ENCODE measurements around the gene HLF. TPM values are rescaled to one million over a fixed set of nuclear protein-coding genes. Genes with fewer than 3 reads are reported as not detected.

HLF gene
- total and polyA plus RNA-seq, 2 of the 4 experiments (the other 2 are of a cell fraction), result 0.18 TPM; not detected in 1

GRCh38 chr17:55348749-55349354, 84.1 kb downstream of the HLF start:
- Histone ChIP-seq H2BK5ac (ENCODE audit: low read depth, low read length, poor library complexity, severe bottlenecking) (no peak overlapping the region), H3K4me3 (ENCODE audit: insufficient read depth, low read depth, low read length) (no peak overlapping the region), H3K79me1 (ENCODE audit: low read depth in 1 of 2, low read length in 2 of 2) (no peaks in the 10 kb centered on the region), H3K27ac (ENCODE audit: insufficient read depth, low read length) (no peak overlapping the region), H4K20me1 (ENCODE audit: insufficient read depth, low read length) (no peaks in the 10 kb centered on the region), H3K18ac (ENCODE audit: low read depth, low read length) (no peak overlapping the region), H3K4me1 (ENCODE audit: control insufficient read depth, insufficient read depth, low read length) (no peaks in the 10 kb centered on the region), H2BK15ac (ENCODE audit: low read depth, low read length) (no peak overlapping the region), H2AK5ac (ENCODE audit: low read depth, low read length) (no peak overlapping the region), H3K9me3 (ENCODE audit: control insufficient read depth, insufficient read depth, low read length) (no peaks in the 10 kb centered on the region; the same call in 1 of the 2 replicates), H3K36me3 (ENCODE audit: control insufficient read depth, insufficient read depth, low read length) (no peaks in the 10 kb centered on the region), H3K9me1 (ENCODE audit: insufficient read depth, low read length) (no peaks in the 10 kb centered on the region), H2AFZ (replicated peaks; ENCODE audit: low read length, poor library complexity) (no peak overlapping the region), H3K4me2 (ENCODE audit: low read depth, low read length) (no peak overlapping the region), H3K9ac (ENCODE audit: low read depth, low read length) (no peak overlapping the region), H2BK120ac (ENCODE audit: low read depth, low read length) (no peak overlapping the region), H3K14ac (replicated peaks; ENCODE audit: low read depth, low read length) (no peak overlapping the region), H3K4ac (ENCODE audit: low read depth, low read length) (no peak overlapping the region), H4K5ac (ENCODE audit: low read depth, low read length) (no peak overlapping the region), H2BK20ac (ENCODE audit: low read depth, low read length) (no peak overlapping the region), H3K23ac (ENCODE audit: low read depth, low read length) (no peak overlapping the region), H3K56ac (ENCODE audit: extremely low read depth, insufficient read depth, low read length) (no peak overlapping the region), H2AK9ac (replicated peaks; ENCODE audit: low read depth, low read length, poor library complexity) (no peak overlapping the region), H3K27me3 (ENCODE audit: control insufficient read depth, insufficient read depth, low read length) (peaks cover 9% of the 10 kb centered on the region), H4K91ac (ENCODE audit: insufficient read depth, low read depth, low read length) (no peak overlapping the region), H4K8ac (ENCODE audit: low read depth in 2 of 2, low read length in 2 of 2) (no peak overlapping the region)
- no TSS peak for BruUV-seq (replicated peaks)
- WGBS, 2 experiments (ENCODE audit: extremely low coverage in 2 of 2, insufficient read length in 1 of 2), result no CpG with 5 or more reads among the region's 10 CpGs
- in situ Hi-C loops (cut with MboI; ENCODE audit: low sequenced_read_pairs) (no loop called here), dilution Hi-C loops (cut with HindIII; ENCODE audit: low sequenced_read_pairs, unreplicated experiment) (no loop called here), intact Hi-C loops (cut with micrococcal nuclease) (loop anchor here (1.0 to 5.0 kb wide), 2 partner anchors 297 to 356 kb away; no protein-coding TSS in a partner anchor)
- ATAC-seq (ENCODE audit: low read depth) (peak; percentile 90), DNase-seq (peak; percentile 43)
- TF ChIP-seq ELK1 (IDR thresholded peaks at IDR 0.05; ENCODE audit: borderline replicate concordance, low read depth, low read length), result no peak
- peak; percentile 85 for TF ChIP-seq CTCF (conservative IDR thresholded peaks at IDR 0.05; ENCODE audit: low read depth, low read length)
- TF ChIP-seq NFE2L2 (IDR thresholded peaks at IDR 0.05; ENCODE audit: low read depth, low read length), result no peak
- no peak for TF ChIP-seq MAFK (IDR thresholded peaks at IDR 0.05; ENCODE audit: low read depth, low read length)
- TF ChIP-seq RAD21 (IDR thresholded peaks at IDR 0.05; ENCODE audit: low read length), result peak; percentile 68
- no peak for TF ChIP-seq RFX5 (IDR thresholded peaks at IDR 0.05; ENCODE audit: low read depth, low read length)
- no peak for TF ChIP-seq FOS (IDR thresholded peaks at IDR 0.05; ENCODE audit: low read depth, low read length)
- no peak for TF ChIP-seq USF2 (IDR thresholded peaks at IDR 0.05; ENCODE audit: low read depth, low read length)
- peak; percentile 86 for TF ChIP-seq SMC3 (IDR thresholded peaks at IDR 0.05; ENCODE audit: low read depth, low read length)
- no peak for TF ChIP-seq CEBPB (IDR thresholded peaks at IDR 0.05; ENCODE audit: low read depth, low read length)
- POLR2A ChIA-PET (ENCODE audit: unreplicated experiment), result interaction anchor here (0.6 kb wide), 1 partner anchor 352 kb away, joined by 5 read pairs; no protein-coding TSS in a partner anchor
- CTCF ChIA-PET, result interaction anchor here (0.6 to 2.6 kb wide), 6 partner anchors 10 to 356 kb away, joined by 3 to 10 read pairs (median 4); no protein-coding TSS in a partner anchor

Data from IMR-90 (cell line).